Effector CD8-positive, alpha-beta T cell (primary cell): ENCODE results near the gene CFAP20DC.
"Not testable (repeated sequence)": the region's sequence is repeated elsewhere in the genome, so short reads cannot be mapped to it uniquely, and the experiment has no call there.

ENCODE experiments used
- DNase-seq: peaks from one replicate; lab custom pipeline; 2025; lab: John Stamatoyannopoulos, UW

The CFAP20DC gene

DNA sequence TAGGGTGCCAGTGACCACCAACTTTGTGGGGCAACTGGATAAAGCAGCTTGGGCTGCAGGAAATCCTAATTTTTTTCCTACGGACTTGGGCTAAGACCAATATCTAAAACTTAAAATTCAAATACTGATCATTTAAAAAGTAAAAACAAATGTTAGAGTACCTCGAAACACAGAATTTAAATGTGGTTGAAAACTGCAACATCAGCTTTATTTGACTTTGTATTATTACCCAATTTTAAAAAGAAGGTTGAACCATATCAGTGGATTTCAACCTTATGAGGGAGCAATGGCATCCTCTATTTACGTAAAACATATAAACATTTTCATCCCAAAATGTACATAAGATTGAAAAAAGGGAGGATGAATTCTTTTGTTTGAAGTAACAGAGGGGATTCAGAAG lies 26.2 kb downstream of the CFAP20DC start:
- DNase-seq = no peak

DNA sequence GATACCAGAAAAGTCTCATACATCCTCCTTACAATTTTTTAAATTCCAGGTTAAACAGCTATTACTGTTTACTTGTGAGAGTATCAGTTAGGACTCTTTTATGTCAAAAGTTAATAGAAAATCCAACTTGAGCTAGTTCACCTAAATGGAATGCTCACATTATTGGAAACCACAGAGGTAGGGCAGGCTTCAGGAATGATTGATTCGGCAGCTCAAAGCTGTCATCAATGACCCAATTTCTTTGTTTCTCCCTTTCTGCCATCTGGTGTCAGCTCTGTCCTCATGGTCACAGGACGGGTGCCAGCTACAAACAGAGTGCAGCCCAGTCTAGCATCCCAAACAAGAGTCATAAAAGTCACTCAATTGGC lies 32.2 kb downstream of the CFAP20DC start:
- DNase-seq = no peak

DNA sequence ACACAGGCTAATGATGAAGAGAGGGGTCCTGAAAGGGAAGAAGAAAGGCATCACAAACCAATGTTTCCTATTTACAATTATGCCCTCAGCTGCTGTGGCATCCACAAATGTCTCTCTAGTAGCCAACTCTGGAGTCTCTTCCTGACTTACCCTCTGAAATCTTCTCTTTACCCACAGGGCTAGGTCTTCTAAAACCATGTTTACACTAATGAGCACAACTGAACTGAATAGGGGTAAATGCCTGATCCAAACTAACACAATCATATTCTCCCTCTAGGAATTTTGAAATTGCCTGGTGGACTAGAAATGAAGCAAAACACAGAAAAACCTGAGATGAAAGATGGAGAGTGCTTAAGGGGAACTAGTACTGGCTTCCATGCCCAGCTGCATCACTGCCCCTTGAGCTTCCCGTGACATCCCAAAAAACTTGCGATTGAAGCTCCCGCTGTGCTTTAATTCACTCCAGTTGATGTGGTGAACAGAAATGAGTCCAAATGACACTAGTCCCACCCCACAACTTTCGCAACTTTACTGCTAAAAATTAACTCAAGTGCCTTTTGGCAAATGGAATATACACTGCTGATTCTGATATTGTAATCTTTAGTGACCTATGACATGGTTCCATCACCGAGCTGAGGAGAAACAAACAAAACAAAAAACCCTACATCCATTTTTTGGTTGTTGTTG lies 32.8 kb downstream of the CFAP20DC start:
- no peak for DNase-seq

DNA sequence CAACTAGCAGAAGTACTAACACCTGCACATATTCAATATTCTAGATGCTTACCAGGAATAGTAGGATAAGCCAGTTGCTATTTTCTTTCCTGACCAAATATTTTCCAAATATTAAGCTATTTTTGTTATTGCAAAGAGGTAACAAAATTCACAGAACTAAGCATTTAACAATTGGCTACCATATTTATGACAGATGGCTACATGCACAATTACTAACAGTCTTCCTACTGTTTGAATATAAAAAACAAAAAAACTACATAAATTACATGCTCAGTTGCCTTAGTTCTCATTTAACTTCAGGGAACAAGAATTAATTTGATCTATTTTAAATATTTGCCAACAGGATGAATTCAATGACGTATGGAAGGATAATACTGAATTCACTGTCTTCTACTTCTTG lies 36.2 kb downstream of the CFAP20DC start:
- DNase-seq = no peak

DNA sequence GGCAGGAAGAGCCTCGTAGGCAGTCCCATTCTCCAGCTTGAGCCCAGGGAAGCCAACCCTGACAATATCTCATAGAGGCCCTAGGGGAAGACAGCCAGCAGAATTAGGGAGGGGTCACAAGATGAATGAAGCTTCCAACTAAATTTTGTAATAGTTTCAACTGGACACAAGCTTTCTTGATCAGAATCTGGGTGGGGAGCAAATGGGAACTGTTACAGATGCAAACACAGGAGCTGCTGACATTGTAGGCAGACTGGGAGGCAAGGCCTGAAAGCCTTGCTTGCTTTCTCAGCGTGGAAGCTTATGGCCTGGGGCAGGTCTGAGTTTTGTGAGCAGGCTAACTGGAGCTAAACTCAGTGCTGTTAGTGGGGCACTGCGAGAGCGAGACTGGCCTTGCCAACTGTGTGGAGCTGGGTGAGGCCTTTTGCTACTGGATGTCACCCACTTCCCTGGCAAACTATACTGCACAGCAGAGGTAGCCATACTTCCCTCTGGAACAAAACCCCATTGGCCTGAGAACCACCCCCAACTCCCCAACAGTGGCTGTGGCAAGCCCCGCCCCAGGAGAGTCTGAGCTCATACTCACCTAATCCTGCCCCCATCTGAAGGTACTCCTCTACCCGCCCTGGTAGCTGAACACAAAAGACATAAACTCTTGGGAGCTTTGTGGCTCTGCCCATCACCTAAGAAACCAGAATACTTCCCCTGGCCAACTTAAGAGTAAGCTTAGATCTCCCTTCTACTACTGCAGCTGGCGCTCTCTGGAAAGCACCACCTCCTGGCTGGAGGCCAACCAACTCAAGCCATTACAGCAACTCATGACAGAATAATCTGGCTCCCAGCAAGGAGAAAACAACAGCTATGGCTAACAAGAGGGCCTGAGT lies 42.9 kb downstream of the CFAP20DC start:
- no peak for DNase-seq

DNA sequence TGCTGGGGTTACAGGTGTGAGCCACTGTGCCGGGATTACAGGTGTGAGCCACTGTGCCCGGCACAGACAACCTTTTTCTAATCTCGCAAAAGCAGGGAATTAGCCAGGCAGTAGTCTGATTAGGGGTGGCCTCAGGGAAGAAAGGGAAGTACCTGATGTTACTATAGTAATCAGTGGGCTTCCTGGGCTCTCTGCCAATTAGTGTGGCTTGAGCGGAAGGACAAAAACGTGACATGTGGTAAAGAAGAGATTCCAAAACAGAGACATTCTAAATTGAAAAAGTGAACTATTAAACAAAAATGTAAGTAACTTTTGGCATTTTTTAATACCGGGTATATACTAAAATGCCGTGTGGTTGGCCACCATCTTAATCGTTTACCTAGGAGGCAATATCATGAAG lies 48.1 kb downstream of the CFAP20DC start:
- DNase-seq = no peak

DNA sequence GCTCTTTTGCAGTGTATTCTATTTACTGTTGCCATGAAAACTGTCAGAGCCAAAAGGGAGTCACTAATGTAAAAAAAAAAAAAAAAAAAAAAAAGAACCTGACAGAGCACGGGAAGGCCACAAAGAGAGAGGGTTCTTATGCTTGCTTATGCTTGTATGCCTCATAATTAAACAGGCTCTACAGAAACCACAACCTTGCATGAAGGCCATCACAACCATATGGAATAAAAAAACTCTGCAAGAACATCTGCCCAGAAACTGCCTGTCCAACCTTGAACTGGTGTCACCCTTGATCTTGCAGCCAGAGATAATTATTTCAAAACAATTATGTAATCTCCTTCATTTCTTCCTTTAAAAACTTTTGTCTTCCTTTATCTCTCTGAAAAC lies 50.1 kb downstream of the CFAP20DC start:
- no peak for DNase-seq

DNA sequence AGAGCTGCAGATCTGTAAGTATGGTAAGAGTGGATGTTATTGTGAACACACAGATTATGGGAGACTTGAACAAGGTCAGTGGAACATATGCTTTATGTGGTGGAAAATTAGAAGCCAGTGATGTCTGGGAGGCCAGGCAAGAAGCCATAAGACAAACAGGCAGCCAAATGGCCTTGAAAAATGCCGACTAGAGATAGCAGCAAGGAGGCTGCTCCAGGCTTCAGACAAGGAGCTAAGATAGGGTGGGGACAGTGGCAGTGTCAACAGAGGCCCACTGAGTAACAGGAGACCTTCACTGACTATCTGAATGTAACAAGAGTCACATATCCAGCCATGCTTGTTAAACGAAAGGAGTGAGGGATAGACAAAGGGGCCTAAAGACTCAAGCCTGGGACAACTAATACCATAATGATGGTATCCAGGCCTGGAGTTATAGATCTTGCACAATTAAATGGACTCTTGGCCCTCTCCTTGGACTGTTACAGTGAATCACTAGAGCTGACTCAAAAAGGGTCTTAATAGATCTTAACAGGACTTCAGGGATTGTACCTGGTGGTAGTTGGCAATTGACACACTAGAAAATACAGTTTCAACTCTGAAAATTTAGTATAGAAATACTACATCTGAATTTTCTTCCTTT lies 50.6 kb downstream of the CFAP20DC start:
- DNase-seq = no peak

DNA sequence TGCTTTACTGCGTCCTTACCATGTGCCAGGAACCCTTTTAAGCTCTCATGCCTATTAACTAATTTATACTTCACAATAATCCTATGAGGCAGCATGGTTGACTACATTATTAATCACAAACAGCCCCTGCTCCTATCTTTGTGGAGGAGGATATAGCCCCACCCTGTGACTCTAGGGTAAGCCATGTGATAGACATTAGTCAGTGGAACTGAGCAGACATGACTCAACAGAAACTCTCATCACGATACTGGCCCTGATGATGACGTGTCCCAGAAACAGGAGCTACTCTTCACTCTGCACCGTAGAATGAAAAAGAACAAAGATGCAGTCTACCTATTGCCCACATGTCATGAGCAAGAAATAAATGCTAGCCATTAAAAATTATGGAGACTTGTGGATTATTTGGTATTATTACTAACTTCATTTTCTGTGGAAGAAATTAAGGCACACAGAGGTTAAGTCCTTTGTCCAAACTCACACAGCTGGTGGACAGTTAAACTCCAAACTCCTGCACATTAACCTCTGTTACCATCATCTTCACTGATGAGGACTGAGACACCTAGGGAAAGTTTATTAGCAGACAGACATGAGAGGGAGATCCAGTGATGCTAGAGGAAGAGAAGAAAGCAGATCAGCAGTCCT lies 51.2 kb downstream of the CFAP20DC start:
- no peak for DNase-seq

DNA sequence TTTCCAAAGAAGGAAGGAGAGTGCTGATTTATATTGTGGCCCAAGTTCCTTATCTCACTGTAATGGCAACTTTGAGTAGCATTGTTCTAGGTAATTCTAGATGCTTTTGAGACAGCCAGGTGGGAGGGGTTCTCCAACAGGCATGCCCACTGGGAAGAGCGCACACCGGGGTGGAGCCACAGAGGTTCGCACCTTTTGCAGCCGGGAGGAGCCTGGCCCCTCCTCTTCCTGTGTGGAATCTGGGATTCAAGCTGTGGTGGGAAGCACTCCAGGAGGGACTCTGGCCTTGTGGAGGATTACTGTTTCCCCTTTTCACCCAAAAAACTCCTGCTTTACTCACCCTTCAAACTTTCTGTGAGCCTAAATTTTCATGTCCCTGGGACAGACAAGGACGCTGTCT lies 53.1 kb downstream of the CFAP20DC start:
- no peak for DNase-seq

DNA sequence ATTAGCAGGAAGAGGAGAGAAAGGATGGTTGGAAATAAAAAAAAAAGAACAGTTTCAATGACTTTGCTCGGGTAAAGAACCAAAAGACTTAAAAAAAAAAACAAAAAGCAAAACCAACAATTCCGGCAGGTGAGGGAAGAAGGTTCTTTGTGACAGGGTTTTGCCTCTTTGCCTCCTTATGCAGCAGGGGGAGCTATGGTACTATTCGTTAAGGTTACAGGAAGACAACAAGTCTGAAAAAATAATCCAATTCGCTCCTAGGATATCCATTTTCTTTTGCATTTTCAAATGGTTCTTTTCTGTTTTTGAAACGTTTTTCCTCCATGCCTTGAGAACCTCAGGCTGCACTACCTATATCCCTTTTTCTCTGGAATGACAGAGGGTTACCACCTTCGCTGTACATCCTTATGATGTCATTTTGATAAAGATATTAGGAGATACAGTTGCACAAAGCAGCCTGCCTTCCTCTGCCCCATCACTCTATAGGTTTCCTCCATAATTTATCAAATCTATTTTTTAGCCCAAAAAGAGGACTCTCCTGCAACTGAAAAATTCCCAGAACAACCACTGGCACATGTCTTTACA lies 55.0 kb downstream of the CFAP20DC start:
- DNase-seq = no peak

DNA sequence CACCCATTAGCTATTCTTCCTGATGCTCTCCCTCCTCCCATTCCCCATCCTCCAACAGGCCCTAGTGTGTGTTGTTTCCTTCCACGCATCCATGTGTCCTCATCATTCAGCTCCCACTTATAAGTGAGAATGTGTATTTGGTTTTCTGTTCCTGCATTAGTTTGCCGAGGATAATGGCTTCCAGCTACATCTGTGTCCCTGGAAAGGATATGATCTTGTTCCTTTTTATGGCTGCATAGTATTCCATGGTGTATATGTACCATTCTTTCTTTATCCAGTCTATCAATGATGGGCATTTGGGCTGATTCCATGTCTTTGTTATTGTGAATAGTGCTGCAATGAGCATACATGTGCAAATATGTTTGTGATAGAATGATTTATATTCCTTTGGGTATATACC lies 56.3 kb downstream of the CFAP20DC start:
- no peak for DNase-seq

DNA sequence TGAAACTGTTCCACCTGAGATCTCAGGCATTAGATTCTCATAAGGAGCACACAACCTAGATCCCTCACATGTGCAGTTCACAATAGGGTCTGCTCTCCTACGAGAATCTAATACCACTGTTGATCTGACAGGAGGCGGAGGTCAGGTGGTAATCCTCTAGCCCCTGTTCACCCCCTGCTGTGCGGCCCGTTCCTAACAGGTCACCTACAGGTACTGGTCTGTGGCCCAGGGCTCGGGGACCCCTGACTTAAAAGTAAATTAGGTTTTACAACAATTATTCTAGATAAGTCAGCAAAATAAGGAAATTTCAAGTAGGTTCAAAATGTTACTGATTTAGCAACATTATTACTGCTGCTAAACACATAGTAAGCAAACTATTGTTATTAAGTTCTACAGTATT lies 58.2 kb downstream of the CFAP20DC start:
- no peak for DNase-seq

DNA sequence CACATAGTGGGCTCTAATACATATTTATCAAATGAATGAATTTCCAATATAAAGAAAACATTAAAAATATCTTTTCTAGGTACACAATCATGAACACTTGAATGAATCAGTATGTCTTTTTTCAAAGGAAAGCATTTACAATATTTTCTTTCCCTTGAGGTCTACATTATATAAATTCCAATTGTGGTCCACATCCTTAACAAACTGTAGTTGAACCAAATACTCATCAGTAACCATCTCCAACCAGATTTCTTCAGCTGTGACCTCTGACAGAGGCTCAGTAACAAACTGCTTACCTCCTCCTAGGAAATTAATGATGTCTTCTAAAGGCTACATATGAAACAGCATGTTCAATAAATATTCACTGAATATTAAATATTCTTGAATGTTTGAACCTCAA lies 58.8 kb downstream of the CFAP20DC start:
- no peak for DNase-seq

DNA sequence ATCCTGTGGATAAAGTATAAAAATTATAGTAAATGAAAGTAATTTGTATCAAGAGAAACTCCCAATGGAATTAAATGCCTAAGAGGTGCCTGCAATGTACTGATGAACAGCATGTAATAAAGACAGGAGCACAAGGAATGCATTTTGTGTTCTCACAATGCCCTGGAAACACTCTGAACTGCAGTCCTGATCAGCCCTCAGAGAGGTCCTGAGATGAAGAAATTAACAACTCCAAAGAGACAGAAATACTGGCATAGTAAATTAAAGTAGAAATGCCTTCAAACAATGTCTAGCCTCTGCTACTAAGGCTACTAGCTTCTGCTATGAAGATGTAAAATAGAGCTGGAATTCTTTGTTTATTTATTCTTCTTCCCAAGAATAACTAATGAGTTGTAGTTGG lies 59.9 kb downstream of the CFAP20DC start:
- no peak for DNase-seq

DNA sequence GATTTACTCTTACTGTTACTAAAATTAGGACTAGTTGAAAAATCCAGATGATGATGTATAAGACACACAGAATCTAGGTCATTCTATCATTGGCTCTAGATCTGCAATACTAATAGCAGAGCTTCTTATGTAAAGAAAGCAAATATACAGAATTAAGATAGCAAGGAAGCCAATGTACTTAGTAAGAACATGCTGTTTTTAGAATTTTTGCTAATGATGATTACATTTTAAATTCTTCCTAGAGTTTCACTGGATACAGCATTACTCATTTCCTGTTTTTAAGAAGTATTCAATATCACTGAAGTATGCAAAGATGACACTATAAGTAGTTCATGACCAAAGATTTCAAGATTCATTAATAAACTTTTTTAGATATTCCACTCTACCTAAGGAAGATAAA lies 60.7 kb downstream of the CFAP20DC start:
- DNase-seq = no peak

DNA sequence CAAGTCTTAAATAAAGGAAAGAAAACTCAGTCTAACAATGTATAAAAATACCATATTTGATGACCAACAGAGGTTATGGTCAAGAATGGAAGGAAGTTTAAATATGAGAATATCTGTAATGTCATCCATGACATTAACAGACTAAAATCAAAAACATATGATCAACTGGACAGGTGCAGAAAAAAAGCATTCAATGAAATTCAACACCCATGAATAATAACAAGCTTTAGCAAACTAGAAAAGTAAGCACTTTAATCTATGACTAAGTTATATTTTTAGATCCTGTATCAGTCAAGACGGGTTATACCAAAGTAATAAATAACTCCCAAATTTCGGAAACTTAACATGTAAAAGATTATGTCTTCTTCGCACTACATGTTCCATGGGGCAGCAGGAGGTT lies 61.8 kb downstream of the CFAP20DC start:
- no peak for DNase-seq

DNA sequence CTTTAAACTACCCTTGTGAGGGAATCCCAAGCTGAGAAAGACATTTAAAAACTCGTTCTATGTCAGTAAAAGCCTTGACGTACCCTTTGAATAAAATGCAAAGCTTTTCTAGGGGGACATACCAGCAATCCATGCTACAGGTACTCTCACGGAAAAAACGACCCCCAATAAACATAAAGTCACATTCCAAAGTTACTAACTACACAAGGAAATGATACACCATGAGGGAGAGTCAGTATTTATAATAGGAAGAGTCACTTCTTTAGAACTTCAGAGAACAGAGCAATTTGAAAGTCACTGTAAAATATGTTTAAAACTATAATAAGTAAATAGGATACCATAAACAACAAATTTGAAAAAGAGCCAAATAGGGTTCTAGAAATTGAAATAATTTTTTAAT lies 63.2 kb downstream of the CFAP20DC start:
- no peak for DNase-seq

DNA sequence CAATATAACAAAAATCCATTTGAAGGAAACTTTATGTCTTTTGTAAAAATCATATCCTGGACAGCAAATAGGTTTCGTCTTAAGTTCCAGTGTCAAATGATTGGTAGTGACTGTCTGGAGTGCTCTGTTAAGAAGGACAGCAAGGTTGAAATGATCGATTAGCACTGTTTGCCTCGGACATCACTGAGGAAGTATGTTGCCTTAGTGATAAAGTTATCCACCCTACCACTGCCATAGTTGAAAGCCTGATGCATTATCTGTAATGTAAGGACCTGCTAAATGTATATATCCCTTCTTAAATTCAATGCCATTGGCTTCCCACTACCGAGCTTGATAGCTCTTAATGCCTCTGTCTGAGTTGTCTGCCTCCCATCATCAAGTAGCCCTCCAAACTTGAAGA lies 70.0 kb downstream of the CFAP20DC start:
- no peak for DNase-seq

DNA sequence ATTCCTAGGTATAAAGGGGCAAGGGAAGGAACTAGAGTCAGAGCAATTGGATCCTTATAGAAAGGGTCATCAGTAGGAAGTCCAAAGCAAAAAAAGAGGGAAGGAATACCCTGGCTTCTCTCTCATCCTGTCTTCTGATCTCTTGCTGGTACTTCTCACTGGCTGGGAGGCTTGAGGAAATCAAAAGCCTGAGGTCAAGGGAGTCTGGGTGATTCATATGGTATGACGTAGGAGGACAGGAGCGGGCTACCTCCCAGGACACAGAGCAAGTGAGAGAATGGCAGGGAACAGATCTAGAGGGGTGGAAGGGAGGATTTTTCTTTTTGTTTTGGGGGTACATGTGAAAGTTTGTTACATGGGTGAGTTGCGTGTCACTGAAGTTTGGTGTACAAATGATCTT lies 76.0 kb downstream of the CFAP20DC start:
- DNase-seq = no peak

DNA sequence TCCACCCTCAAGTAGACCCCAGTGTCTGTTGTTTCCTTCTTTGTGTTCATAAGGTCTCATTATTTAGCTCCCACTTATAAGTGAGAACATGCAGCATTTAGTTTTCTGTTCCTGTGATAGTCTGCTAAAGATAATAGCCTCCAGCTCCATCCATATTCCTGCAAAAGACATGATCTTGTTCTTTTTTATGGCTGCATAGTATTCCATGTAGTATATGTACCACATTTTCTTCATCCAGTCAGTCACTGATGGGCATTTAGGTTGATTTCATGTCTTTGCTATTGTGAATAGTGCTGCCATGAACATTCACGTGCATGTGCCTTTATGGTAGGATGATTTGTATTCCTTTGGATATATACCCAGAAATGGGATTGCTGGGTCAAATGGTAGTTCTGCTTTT lies 82.0 kb downstream of the CFAP20DC start:
- not testable (repeated sequence) for DNase-seq

DNA sequence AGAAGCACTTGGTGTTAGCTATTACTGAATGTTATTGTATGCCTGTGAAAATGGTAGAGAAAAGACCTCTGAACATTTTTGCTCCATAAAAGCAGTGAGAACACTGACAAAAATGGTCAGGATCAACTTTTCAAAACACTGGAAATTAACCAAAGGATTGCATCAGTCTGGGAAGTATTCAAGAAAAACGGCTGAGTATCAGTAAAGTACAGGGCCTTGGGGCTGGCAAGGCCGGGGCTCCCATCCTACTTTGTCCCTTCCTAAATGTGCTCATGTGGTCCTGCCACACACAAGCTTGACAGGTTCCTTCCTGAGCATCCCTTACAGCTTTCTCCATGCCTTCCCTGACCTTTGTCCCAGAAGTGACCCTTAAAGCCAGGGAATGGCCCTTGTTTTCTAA lies 84.0 kb downstream of the CFAP20DC start:
- no peak for DNase-seq
